Measurements from ENCODE around the gene PRPS1.

DNA sequence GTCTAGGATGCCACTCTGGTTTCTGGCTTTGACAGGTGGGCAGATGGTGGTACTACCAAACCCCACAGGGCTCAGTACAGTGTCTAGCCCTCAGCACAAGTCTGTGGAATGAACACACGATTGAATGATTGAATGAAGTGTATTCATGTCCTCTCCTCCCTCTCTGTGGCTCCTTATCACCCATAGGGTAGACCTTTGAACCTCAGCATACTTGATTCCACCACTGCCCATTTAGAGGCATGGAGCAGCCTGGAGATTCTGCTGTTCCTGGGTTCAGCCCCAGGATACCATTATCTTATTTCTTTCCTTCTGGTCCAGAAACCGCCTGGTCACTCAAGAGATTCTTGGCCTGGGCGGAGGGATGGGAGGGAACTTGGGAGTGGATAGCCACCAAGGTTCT, 53.9 kb downstream of the PRPS1 start:
- TF ChIP-seq NCOA2 (IDR thresholded peaks at IDR 0.05; ENCODE audit: partially characterized antibody in 2 of 2) (no peak), EZH2 (IDR thresholded peaks at IDR 0.05; ENCODE audit: borderline replicate concordance, low read depth, low read length) (no peak), CTCF (IDR thresholded peaks at IDR 0.05 in 2 of 3, conservative IDR thresholded peaks at IDR 0.05 in 1 of 3; ENCODE audit: insufficient read depth in 2 of 3, low read depth in 1 of 3, low read length in 3 of 3) (no peak), KDM1A (IDR thresholded peaks at IDR 0.05) (no peak)
- TF ChIP-seq, protein P1, sequence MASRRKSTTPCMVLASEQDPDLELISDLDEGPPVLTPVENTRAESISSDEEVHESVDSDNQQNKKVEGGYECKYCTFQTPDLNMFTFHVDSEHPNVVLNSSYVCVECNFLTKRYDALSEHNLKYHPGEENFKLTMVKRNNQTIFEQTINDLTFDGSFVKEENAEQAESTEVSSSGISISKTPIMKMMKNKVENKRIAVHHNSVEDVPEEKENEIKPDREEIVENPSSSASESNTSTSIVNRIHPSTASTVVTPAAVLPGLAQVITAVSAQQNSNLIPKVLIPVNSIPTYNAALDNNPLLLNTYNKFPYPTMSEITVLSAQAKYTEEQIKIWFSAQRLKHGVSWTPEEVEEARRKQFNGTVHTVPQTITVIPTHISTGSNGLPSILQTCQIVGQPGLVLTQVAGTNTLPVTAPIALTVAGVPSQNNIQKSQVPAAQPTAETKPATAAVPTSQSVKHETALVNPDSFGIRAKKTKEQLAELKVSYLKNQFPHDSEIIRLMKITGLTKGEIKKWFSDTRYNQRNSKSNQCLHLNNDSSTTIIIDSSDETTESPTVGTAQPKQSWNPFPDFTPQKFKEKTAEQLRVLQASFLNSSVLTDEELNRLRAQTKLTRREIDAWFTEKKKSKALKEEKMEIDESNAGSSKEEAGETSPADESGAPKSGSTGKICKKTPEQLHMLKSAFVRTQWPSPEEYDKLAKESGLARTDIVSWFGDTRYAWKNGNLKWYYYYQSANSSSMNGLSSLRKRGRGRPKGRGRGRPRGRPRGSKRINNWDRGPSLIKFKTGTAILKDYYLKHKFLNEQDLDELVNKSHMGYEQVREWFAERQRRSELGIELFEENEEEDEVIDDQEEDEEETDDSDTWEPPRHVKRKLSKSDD (conservative IDR thresholded peaks at IDR 0.05; ENCODE audit: low read length): no peak
